Fibroblast of villous mesenchyme (primary cell): Measurements from ENCODE around the gene ACCSL. TPM values are rescaled to one million over a fixed set of nuclear protein-coding genes. Genes with fewer than 3 reads are reported as not detected.

Source experiments
- DNase-seq: peaks from one replicate; pipeline ENCODE4 v3.0.0-alpha.2; 2010; ENCODE audit warnings: low read depth
- H3K4me3 ChIP-seq: 2 replicates; pipeline ENCODE4 v1.5.1; 2011; ENCODE audit warnings: low read depth, mild to moderate bottlenecking, low read length
- total RNA-seq: library from RNA; depleted of rRNA; stranded (reverse); fragments of >200 nt; gene quantifications from 2 replicates; pipeline ENCODE4 v1.2.3, GENCODE V29; 2012
- TF ChIP-seq, protein P1 (sequence below): IDR thresholded peaks from 2 replicates; pipeline ENCODE4 v1.5.1; 2012; ENCODE audit warnings: low read depth, mild to moderate bottlenecking, low read length; ENCODE audit not compliant: insufficient read depth

The ACCSL gene
- total RNA-seq, 1 donor: under 0.01 TPM

DNA sequence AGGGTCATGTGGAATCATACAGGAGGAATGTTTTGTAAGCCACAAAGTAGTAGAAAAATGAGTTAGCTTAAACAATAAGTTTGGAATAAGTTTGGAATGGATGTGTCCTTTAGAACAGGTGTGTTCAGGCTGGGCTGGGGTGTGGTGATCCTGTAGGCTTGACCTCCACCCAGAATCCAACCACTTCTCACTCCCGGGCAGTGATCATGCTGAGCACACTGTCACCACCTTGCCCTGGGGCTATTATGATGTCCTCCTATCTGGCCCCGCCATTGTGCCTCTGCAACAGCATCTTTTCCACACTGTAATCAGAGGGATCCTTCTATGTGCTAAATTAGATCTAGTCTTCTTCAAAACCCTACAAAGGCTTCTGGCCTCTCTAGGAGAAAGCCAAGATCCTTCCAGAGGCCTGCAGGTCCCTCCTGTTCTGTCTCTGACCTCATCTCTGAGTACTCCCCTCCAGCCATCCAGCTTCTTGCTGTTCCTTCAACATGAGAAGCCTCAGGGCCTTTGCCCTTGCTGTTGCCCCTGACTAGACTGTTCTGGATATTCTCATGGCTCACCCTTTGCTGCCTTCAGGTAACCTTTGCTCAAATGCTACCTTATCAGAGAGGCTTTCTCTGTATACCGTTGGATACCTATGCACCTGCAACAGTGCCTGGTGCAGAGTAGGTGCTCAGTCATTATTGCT is 18.8 kb upstream of the ACCSL start:
- no peak for DNase-seq
- TF ChIP-seq, protein P1, sequence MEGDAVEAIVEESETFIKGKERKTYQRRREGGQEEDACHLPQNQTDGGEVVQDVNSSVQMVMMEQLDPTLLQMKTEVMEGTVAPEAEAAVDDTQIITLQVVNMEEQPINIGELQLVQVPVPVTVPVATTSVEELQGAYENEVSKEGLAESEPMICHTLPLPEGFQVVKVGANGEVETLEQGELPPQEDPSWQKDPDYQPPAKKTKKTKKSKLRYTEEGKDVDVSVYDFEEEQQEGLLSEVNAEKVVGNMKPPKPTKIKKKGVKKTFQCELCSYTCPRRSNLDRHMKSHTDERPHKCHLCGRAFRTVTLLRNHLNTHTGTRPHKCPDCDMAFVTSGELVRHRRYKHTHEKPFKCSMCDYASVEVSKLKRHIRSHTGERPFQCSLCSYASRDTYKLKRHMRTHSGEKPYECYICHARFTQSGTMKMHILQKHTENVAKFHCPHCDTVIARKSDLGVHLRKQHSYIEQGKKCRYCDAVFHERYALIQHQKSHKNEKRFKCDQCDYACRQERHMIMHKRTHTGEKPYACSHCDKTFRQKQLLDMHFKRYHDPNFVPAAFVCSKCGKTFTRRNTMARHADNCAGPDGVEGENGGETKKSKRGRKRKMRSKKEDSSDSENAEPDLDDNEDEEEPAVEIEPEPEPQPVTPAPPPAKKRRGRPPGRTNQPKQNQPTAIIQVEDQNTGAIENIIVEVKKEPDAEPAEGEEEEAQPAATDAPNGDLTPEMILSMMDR: no peak
- no peak overlapping the region for H3K4me3 ChIP-seq

DNA sequence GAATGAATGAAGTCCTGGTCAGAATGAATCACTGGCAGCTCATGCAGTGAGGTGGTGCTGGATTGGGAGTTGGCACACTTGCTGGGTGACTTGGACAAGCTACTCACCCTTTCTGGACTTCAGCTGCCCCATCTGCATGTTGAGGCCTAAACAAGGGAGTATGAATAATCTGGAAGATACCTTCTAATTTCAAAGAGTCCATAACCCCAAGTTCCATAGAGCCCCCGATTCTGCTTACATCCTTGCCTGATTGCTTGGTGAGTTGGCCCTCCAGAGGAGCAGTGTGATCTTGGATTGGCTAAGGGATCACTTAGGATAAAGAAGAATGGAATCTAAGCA is 18.3 kb upstream of the ACCSL start:
- DNase-seq: no peak
- H3K4me3 ChIP-seq: no peak overlapping the region
- TF ChIP-seq, protein P1: no peak

DNA sequence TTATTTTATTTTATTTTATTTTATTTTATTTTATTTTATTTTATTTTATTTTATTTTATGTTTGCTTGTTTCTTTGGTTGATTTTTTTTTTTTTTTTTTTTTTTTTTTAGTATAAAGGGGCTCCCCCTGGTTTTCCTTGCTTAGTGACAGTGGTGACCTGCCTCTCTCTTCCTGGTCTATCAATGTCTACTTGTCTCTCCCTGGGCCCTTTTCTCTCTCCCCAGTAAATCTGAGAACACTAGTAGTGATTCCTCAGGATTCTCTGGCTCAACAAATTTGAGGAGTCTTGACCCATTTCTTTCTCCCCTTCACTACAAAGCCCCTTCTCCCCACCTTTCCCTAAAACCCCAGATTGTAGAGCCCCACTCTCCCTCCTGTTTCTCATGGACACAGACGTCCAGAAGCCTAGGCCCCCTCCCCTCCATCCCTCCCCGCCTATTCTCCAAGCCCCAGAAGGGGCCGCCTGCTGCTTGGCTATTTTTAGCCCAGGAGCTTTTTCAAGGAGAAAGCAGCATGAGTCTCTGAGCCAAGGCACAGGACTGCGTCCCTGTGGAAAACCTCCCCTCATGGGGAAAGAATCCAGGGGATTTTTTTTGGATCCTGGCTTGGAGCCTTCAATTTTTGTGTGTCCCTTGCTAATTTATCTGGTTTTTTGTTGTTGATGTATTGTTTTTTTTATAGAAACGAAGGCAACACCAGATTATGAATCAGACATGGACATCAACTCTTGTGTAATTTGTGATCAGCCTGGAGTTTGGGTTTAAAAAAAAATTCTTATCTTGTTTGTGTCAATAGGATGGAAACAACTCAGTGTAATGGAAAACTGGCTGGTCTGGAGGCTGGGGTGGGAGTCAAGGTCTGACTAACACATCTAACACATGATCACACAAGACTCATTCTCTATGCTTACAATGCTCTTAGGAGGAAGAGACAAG is 17.5 kb upstream of the ACCSL start:
- peak; percentile 81 for DNase-seq
- TF ChIP-seq, protein P1: no peak
- no peak overlapping the region for H3K4me3 ChIP-seq

- no peak for DNase-seq
- no peak overlapping the region for H3K4me3 ChIP-seq
- TF ChIP-seq, protein P1: no peak
Observed at GRCh38 chr11:44030996-44031395, 16.8 kb upstream of the ACCSL start.

- no peak for DNase-seq
- no peak overlapping the region for H3K4me3 ChIP-seq
- TF ChIP-seq, protein P1: no peak
Observed at GRCh38 chr11:44031549-44031948, 16.2 kb upstream of the ACCSL start.

DNA sequence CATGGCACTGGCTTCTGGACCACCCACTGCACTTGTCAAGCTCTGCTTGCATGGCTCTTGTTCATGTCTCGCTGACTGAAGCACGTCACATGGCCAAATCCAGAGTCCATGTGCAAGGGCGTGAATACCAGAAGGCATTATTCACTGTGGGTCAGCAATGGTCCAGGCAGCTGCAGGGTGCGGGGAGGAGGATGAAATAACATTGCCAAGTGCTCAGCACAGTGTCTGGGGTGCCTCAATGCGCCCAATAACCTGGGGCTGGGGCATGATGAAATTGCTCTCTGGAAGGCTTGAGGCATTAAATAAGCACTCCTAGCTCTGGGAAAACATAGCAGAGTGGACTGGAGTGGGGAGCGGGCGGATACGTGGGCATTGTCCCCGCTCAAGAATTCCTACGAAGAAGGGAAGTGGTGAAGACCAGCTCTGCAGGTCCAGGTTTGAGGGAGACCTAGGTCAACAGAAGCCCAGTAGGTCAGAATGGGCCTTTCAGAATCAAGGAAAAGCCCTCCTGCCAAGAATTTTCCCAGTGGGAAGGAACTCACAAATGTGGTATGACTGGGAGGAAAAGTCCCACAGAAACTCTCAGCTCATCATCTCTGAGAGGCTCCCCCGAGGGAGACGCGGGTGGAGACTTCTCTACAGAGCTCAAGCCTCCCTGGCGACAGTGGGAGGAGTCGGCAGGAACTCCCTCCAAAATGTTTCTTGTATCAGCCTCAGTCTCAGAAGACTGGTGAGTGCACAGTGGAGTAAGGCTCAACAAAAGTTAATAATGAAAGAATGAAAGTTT is 15.3 kb upstream of the ACCSL start:
- H3K4me3 ChIP-seq: no peak overlapping the region
- TF ChIP-seq, protein P1: no peak
- DNase-seq: peak; percentile 74
